GM12892 (cell line): Measurements from ENCODE around the gene RAP1A.

Experiments
- DNase-seq: peaks from one replicate; pipeline ENCODE4 v3.0.0; 2011; ENCODE audit not compliant: insufficient read length
- FAIRE-seq: peaks from 2 replicates; lab custom pipeline; 2011; peaks lifted over from hg19 to GRCh38; lab: Jason Lieb, UNC
- POLR2A ChIP-seq: IDR thresholded peaks from 2 replicates; pipeline ENCODE4 v1.6.1; 2011; ENCODE audit warnings: low read depth, low read length, control low read depth
- POLR2AphosphoS5 ChIP-seq: IDR thresholded peaks from 2 replicates; pipeline ENCODE4 v1.6.1; 2011; ENCODE audit warnings: low read depth, low read length, control low read depth
- TAF1 ChIP-seq: IDR thresholded peaks from 2 replicates; pipeline ENCODE4 v1.6.1; 2011; ENCODE audit warnings: low read depth, mild to moderate bottlenecking, control low read depth, low read length, borderline replicate concordance

Gene RAP1A

GRCh38 chr1:111719135-111719534 lies 99.5 kb downstream of the RAP1A start:
- FAIRE-seq (no peak), DNase-seq (no peak)
- TF ChIP-seq POLR2A (no peak), TAF1 (no peak), POLR2AphosphoS5 (no peak; the same call in 1 of the 2 replicates)

GRCh38 chr1:111719674-111720132 lies 100.1 kb downstream of the RAP1A start:
- DNase-seq (no peak), FAIRE-seq (no peak)
- TF ChIP-seq POLR2AphosphoS5 (no peak), TAF1 (no peak), POLR2A (no peak)

- FAIRE-seq, result no peak
Observed at GRCh38 chr1:111720274-111720976, 100.8 kb downstream of the RAP1A start.

GRCh38 chr1:111720977-111721786 lies 101.6 kb downstream of the RAP1A start:
- FAIRE-seq (no peak), DNase-seq (no peak)
- no peak for TF ChIP-seq POLR2A
- no peak for TF ChIP-seq TAF1
- TF ChIP-seq POLR2AphosphoS5, result no peak

More at GRCh38 chr1:111720274-111720976, 100.8 kb downstream of the RAP1A start:
- TF ChIP-seq POLR2AphosphoS5, result no peak
- TF ChIP-seq POLR2A, result no peak
- no peak for DNase-seq

- FAIRE-seq (no peak), DNase-seq (no peak)
- TF ChIP-seq POLR2AphosphoS5 (no peak), POLR2A (no peak)
Observed at GRCh38 chr1:111723091-111723806, 103.7 kb downstream of the RAP1A start.

GRCh38 chr1:111723871-111724270 lies 104.3 kb downstream of the RAP1A start:
- no peak for TF ChIP-seq TAF1
- no peak for TF ChIP-seq POLR2A
- TF ChIP-seq POLR2AphosphoS5, result no peak
- no peak for FAIRE-seq

GRCh38 chr1:111725192-111725591 lies 105.6 kb downstream of the RAP1A start:
- TF ChIP-seq TAF1, result no peak
- TF ChIP-seq POLR2AphosphoS5, result no peak
- TF ChIP-seq POLR2A, result no peak
- DNase-seq, result no peak
- FAIRE-seq, result no peak

More at GRCh38 chr1:111723871-111724270, 104.3 kb downstream of the RAP1A start:
- DNase-seq, result no peak

- DNase-seq, result no peak
- FAIRE-seq, result no peak
- TF ChIP-seq TAF1 (no peak), POLR2AphosphoS5 (no peak), POLR2A (no peak)
Observed at GRCh38 chr1:111727056-111727455, 107.5 kb downstream of the RAP1A start.

GRCh38 chr1:111729271-111729921 lies 109.8 kb downstream of the RAP1A start:
- FAIRE-seq, result no peak
- TF ChIP-seq TAF1, result no peak
- no peak for TF ChIP-seq POLR2A
- no peak for TF ChIP-seq POLR2AphosphoS5
- DNase-seq, result no peak

- TF ChIP-seq POLR2AphosphoS5, result no peak
- TF ChIP-seq TAF1, result no peak
- no peak for TF ChIP-seq POLR2A
- FAIRE-seq, result no peak
- DNase-seq, result no peak
Observed at GRCh38 chr1:111729946-111730681, 110.5 kb downstream of the RAP1A start.
